Measurements from ENCODE around the gene SLC9A2.

SLC9A2 gene

DNA sequence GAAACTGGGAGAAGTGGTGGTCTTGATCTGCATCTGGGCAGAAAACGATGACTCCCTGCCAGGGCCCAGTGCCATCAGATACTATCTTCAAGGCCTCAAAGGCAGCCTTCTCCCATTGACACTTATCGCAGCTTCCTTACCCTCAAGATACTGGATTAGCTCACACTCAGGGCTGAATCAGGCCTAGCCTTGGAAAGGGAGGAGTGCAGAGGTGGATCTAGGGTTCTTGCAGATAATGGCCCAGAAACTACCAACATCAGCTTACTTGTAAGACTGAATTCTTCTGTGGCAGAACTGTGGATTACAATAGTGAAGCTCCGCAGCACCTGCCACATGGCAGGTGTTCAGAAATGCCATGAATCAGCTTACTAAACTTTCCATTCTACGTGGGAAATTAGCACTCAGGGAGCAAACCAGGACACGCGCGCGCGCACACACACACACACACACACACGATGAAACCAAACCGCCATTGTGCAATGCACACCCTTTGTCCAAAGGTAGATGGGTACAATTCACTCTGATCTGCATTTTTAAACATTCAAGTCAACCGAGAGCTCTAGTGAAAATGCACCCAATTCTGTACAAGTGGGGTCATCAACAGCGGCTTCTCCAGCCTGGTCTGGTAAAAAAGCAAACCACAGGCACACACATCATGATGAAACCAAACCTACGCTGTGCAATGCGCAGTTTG, 116.2 kb downstream of the SLC9A2 start:
- no peak for DNase-seq

DNA sequence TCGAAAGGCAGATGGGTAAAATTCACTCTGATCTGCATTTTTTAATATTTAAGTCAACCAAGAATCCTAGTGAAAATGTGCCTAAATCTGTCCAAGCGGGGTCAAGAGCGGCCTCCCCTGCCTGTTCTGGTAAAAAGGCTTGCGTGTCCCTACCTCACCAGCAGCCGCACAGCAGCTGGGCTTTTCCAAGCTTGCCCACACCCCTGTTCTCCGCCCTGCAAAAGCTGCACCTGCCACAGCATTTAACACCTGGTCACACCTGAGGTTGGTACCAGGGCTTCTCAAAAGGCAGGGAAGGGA, 116.7 kb downstream of the SLC9A2 start:
- DNase-seq, result no peak

DNA sequence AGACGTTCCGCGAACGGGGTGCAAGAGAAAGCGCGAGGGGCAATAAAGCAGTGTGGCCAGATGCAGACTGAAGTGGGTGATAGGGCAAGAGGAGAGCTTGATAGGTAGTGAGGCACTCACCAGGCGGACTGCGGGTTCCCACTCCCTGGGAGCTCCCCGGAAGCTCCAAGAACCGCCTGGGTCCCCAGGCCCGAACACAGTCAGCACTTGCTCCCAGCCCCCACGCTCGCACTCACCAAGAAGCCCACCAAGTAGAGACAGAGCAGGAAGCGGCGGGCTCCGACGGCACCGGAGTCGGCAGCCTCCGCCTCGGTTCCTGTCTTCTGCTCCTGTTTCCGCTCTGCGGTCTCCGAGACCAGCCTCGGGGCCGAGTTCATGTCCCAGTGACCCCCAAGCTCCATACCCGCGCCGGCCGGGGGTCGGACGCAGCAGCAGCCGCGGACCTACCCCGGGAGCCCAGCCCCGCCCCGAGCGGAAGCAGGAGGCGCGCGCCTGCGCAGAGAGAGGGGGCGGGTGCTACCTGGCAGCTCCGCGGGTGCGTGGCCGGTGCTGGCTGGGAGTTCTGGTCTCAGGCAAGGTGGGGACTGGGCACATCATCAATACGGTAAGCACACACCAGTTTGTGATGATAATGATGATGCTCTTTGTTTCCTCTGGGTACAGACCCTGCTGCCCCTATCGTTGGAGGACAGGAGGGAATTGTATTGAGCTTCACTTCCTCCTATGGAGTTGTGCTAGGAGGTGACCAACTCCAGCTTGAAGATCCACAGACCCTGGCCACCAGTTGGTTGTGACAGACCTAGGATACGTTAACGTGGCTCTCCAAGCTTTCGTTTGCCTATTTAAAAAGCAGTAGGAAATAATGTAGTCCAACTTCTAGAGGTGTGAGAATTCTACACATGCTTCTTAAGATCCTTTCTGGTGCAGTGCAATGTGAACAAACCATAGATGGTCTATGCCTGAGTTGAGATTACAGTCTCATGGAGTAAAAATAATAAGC, 117.4 kb downstream of the SLC9A2 start:
- DNase-seq, result peak; percentile 90

DNA sequence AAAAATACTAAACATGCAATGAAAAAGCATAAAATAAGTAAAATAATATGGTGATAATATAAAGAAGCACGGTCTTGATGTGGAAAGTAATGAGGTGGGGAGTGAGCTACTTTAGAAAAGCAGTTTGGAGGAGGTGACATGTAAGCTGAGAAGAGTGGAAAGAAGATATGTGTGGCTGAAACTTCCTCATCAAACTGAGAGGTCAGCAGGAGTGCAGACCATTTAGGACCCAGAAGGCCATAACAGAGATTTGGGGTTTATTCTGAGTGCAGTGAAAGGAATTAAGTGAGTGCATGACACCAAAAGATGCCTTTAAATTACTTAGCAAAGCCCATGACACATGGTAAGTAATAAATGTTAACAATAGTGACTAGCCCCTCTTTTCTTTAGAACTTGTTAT, 118.1 kb downstream of the SLC9A2 start:
- DNase-seq, result no peak

DNA sequence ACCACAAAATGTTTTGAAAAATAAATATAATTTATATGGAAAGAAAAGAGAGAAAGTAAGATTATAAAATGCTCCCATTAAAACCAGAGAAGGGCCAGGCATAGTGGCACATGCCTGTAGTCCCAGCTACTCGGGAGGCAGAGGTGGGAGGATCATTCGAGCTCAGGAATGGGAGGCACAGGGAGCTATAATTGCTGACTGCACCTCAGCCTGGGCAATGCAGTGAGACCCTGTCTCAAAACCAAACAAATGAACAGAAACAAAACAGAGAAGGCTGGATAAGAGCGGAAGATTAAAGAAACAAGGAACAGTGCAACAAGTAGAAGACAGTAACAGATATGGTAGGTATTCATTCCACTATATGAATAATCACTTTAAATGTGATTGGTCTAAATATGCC, 123.9 kb downstream of the SLC9A2 start:
- no peak for DNase-seq

DNA sequence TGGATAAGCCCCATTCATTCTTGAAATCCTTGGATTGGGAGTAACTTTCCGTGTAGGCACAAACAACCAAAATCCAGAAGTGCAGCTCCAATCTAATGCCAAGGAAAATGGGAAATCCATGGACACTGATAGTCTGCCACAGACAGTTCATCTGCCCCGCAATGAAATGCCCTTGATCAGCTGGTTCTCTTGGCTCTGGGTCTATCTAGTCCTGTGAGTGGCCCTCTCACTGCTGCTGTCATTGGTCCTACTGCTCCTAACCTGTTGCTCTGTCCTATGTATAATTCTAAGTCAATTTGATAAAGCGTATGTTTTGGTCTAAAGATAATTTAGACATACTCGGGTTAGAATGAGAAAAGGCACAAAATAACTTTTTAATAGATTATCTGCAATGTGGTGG, 128.8 kb downstream of the SLC9A2 start:
- DNase-seq, result no peak

DNA sequence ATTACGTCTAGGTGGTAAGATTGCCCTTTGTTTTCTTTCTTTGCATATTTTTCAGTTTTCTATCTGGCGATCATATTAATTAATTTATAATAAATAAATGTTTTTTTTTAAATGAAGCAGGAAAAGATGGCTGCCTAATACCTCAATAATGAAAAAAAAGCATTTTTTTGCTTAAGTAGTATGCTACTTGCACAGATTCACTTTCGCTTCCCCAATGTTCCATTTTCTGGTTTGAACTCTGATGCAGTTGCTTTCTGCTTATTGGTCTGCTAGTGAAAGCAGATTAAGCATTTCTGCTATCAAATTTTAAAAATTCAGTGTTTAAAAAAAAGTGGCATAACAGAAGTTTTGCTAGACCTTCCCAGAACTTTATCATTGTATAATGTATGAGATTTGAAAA, 130.6 kb downstream of the SLC9A2 start:
- DNase-seq, result no peak

DNA sequence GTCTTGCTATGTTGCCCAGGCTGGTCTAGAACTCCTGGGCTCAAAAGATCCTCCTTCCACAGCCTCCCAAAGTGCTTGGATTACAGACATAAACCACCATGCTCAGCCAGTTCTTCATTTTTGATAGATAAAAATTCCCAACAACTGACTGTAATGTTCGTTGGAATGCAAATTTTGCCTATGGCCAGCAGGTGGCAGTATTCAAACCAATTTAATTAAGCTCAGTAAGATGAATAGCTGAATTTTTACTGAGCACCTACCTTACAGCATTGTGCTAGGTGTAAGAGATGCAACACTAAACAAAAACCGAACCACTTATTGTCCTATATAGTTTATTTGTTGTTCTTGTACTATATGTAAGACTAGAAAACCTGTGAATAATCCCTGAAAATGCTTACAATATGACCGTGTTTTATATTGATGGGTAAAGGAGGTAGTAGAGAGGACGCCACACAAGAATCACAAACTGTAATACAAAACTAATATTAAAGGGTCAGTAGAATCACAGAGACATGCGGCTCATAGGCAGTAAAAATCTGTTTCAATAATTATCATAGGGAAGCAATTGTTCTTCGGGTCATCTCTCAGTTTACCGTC, 134.3 kb downstream of the SLC9A2 start:
- DNase-seq, result peak; percentile 40

DNA sequence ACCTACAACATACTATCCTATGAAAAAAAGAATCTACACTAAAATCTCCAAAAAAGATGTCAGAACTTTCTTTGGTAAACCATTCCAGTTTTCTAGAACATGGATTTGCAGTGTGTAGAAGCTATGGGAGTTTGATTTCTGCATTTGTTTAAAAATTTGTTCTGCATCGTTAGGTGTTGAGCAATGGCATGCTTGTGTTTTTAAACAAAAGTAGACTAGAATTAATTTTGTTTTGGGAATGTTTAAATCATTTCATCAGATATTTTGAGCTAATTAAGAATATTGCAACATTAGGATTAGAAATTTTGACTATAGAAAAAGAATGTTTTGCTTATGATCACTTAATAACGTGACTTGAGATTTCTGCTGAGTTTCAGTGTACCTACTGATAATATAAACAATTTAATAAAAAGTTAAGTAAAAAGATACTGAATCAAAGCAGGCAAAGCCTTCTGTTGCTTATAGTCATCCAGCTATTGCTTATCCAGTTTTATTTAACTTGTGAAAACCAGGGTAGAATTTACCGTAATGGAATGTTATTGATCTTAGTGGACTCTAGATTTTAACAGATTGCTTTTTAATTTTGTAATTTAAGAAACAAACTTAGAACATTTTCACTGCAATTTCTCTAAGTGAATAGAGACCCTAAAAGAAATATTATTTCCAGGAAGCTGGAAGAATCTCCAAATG, 135.2 kb downstream of the SLC9A2 start:
- no peak for DNase-seq

DNA sequence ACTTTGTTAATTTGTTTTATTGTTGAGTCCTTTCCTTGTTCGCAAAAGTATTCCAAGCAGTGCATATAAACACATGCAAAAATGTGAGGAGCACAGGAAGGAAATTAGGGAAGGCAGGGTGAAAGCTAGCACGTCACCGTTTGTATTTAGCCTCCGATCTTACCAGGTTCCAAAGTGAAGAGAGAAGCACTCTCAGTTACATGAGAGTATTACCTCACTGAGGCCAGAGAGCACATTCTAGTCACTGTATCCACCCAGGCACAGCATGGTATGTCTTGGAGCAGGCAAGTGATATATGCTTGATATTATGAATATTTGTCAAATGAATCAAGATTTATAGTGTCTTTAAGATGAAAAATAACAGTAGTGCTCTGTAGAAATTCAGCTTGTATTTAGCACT, 135.9 kb downstream of the SLC9A2 start:
- DNase-seq, result no peak

DNA sequence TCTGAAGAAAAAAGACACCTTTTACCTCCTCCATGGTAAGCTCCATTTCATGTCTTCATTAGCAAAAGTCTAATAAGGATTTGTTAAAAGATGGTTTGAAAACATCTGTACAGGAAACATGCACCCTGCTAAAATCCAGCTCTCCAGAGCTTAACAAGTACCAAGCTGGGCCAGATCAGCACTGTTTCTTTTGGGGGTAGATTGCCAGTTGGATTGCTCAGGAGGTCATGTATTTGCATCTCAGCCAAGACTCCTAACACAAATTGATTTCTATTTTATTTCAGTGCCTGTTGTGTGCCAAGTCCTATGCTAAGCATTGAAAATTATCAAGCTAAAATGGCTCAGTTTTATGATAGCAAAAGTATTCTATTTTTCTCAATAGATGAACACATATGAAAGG, 139.1 kb downstream of the SLC9A2 start:
- no peak for DNase-seq

Measured in activated CD4-positive, alpha-beta T cell treated with anti-CD3 and anti-CD28 coated beads, Interleukin-2, Interleukin-6, amounts not matched to agents 100 ng/mL and 50 ng/mL, durations not matched to agents 16 hours and 8 hours (primary cell).